Sigmoid colon (tissue), 7 donors: ENCODE results near the gene COL12A1. TPM values are rescaled to one million over a fixed set of nuclear protein-coding genes. Genes with fewer than 3 reads are reported as not detected.

ENCODE experiments used
- DNase-seq: peaks from one replicate; pipeline ENCODE4 v3.0.0-alpha.2; 2019
- H3K27ac ChIP-seq, 4 donors: fragments of 200-600 bp; sonication (generic); one replicate each; pipeline ENCODE4 v1.5.1; 2016 to 2019; ENCODE audit warnings: mild to moderate bottlenecking in 1 of 4
- H3K27me3 ChIP-seq, 3 donors: fragments of 200-600 bp; sonication (generic); one replicate each; pipeline ENCODE4 v1.5.1; 2019; ENCODE audit warnings: mild to moderate bottlenecking in 1 of 3
- H3K36me3 ChIP-seq, 4 donors: fragments of 200-600 bp; sonication (generic); one replicate each; pipeline ENCODE4 v1.5.1; 2016 to 2019
- H3K4me1 ChIP-seq, 4 donors: fragments of 200-600 bp; sonication (generic); one replicate each; pipeline ENCODE4 v1.5.1; 2017 to 2019
- H3K4me3 ChIP-seq, 4 donors: fragments of 200-600 bp; sonication (generic); one replicate each; pipeline ENCODE4 v1.5.1; 2017 to 2019; ENCODE audit warnings: mild to moderate bottlenecking in 2 of 4, moderate library complexity in 1 of 4
- H3K9me3 ChIP-seq, 4 donors: fragments of 200-600 bp in 3 of 4; sonication (generic) in 3 of 4; one replicate each; pipeline versions ENCODE4 v1.5.1 to v1.6.1; 2013 to 2019
- EP300 ChIP-seq, 4 donors: sonication (generic); formaldehyde crosslinking; IDR thresholded peaks; one replicate each; pipeline ENCODE4 v1.6.1; 2017; ENCODE audit warnings: antibody characterized with exemption in 4 of 4
- POLR2A ChIP-seq, 2 donors: fragments of 450-650 bp; IDR thresholded peaks; one replicate each; pipeline ENCODE4 v1.6.1; 2016; ENCODE audit warnings: antibody characterized with exemption in 2 of 2, mild to moderate bottlenecking in 2 of 2, moderate library complexity in 2 of 2
- POLR2AphosphoS5 ChIP-seq, 4 donors: sonication (generic); formaldehyde crosslinking; IDR thresholded peaks; one replicate each; pipeline ENCODE4 v1.6.1; 2017; ENCODE audit warnings: antibody characterized with exemption in 4 of 4
- WGBS, 2 donors: extraction: QIAGEN DNeasy Blood & Tissue Kit; methylation state at CpG; one replicate each; pipeline ENCODE4 v1.1.7; 2013; 5-methylcytosine and 5-hydroxymethylcytosine counted together
- intact Hi-C: fragments of 100-400 bp; cut with DNase I; formaldehyde crosslinking; loops from one replicate; pipeline ENCODE4 v1.15.1; 2023
- polyA plus RNA-seq, 3 donors: library from polyadenylated mRNA; stranded (reverse); fragments of 200-250 nt; gene quantifications; one replicate each; pipeline ENCODE4 v1.2.3, GENCODE V29; 2013
- total RNA-seq, 4 donors: library from RNA; depleted of rRNA; stranded (reverse); fragments of >200 nt; gene quantifications; one replicate each; pipeline ENCODE4 v1.1.0, GENCODE V29; 2016
- TF ChIP-seq, protein P1 (sequence below), 4 experiments: fragments of 450-650 bp in 3 of 4; fragments of 200-600 bp in 1 of 4; IDR thresholded peaks; one replicate each; pipeline ENCODE4 v1.5.1; 2016 to 2019; ENCODE audit warnings: antibody characterized with exemption in 4 of 4, mild to moderate bottlenecking in 3 of 4, moderate library complexity in 2 of 4
- donor health status: healthy with polysubstance abuse.
- donor health status: Bipolar disorder and iron deficiency.
- donor health status: healthy.

Gene COL12A1
- total and polyA plus RNA-seq, 7 donors = 2.1 to 328 (median 129) TPM

DNA sequence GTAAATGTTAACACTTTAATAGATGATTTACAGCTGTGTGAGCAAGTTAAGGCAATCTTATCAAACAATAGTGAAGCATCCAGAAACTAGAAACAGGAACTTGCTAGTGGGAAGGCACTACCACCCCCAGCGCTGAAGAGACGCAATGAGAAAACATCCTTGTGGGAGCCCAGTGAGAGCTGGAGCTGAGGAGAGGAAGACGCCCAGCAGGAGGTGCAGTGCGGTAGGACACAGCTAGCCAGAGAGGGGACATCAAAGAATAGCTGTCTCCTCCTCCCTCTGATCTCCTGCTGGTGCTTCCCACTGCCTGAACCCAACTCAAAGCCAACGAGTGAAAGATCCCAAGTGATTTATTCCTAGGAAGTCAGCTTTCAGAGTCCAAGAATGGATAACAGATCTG, 140.3 kb downstream of the COL12A1 start:
- Histone ChIP-seq H3K27ac (no peak overlapping the region), H3K36me3 (no peaks in the 10 kb centered on the region), H3K27me3 (no peaks in the 10 kb centered on the region), H3K9me3 (no peaks in the 10 kb centered on the region), H3K4me3 (no peak overlapping the region), H3K4me1 (no peaks in the 10 kb centered on the region)
- intact Hi-C loops = no loop called here
- TF ChIP-seq, protein P1, sequence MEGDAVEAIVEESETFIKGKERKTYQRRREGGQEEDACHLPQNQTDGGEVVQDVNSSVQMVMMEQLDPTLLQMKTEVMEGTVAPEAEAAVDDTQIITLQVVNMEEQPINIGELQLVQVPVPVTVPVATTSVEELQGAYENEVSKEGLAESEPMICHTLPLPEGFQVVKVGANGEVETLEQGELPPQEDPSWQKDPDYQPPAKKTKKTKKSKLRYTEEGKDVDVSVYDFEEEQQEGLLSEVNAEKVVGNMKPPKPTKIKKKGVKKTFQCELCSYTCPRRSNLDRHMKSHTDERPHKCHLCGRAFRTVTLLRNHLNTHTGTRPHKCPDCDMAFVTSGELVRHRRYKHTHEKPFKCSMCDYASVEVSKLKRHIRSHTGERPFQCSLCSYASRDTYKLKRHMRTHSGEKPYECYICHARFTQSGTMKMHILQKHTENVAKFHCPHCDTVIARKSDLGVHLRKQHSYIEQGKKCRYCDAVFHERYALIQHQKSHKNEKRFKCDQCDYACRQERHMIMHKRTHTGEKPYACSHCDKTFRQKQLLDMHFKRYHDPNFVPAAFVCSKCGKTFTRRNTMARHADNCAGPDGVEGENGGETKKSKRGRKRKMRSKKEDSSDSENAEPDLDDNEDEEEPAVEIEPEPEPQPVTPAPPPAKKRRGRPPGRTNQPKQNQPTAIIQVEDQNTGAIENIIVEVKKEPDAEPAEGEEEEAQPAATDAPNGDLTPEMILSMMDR (IDR thresholded peaks at IDR 0.05) = no peak
- no peak for TF ChIP-seq EP300 (IDR thresholded peaks at IDR 0.05)
- TF ChIP-seq POLR2AphosphoS5 (IDR thresholded peaks at IDR 0.05) = no peak
- 33 to 35% methylated on average over 5 of the region's 5 CpGs for WGBS, 2 donors
- no peak for DNase-seq

GRCh38 chr6:75052491-75052890, 153.4 kb downstream of the COL12A1 start:
- Histone ChIP-seq H3K9me3 (no peaks in the 10 kb centered on the region), H3K4me3 (no peak overlapping the region), H3K27ac (no peak overlapping the region), H3K4me1 (no peaks in the 10 kb centered on the region), H3K27me3 (no peaks in the 10 kb centered on the region), H3K36me3 (no peaks in the 10 kb centered on the region)
- TF ChIP-seq, protein P1 (IDR thresholded peaks at IDR 0.05) = no peak
- no peak for TF ChIP-seq EP300 (IDR thresholded peaks at IDR 0.05)
- no peak for TF ChIP-seq POLR2AphosphoS5 (IDR thresholded peaks at IDR 0.05)
- intact Hi-C loops = no loop called here
- DNase-seq = no peak
- WGBS, 2 donors = 74 to 87% methylated on average over 3 of the region's 3 CpGs

DNA sequence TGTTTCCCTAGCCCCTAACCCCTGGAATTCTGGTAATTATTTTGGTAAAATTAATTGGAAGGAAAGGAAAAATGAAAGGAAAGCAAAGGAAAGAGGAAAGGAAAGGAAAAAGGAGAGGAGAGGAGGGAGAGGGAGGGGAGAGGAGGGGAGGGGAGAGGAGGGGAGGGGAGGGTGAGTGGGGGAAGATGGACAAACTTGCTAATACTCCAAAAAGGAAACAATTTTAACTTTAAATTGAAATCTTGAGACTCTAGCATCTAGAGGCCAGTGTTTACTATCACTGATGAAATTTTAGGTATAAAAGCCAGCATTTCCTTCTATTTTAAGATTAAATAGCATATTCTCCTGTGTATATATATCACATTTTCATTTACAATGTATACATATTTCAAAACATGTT, 156.5 kb downstream of the COL12A1 start:
- no peak for TF ChIP-seq POLR2A (IDR thresholded peaks at IDR 0.05)
- TF ChIP-seq POLR2AphosphoS5 (IDR thresholded peaks at IDR 0.05) = no peak
- no peak for TF ChIP-seq EP300 (IDR thresholded peaks at IDR 0.05)
- TF ChIP-seq, protein P1 (IDR thresholded peaks at IDR 0.05) = no peak
- Histone ChIP-seq H3K27me3 (no peaks in the 10 kb centered on the region), H3K4me3 (no peak overlapping the region), H3K27ac (no peak overlapping the region), H3K9me3 (no peaks in the 10 kb centered on the region), H3K4me1 (no peaks in the 10 kb centered on the region), H3K36me3 (no peaks in the 10 kb centered on the region)
- intact Hi-C loops = no loop called here
- no peak for DNase-seq

- Histone ChIP-seq H3K36me3 (no peaks in the 10 kb centered on the region), H3K4me3 (no peak overlapping the region), H3K27ac (no peak overlapping the region), H3K4me1 (no peaks in the 10 kb centered on the region), H3K9me3 (peaks cover 0 to 5% (median 2%) of the 10 kb centered on the region in 4 donors), H3K27me3 (no peaks in the 10 kb centered on the region)
- no peak for DNase-seq
- intact Hi-C loops = no loop called here
- TF ChIP-seq POLR2AphosphoS5 (IDR thresholded peaks at IDR 0.05) (no peak), POLR2A (IDR thresholded peaks at IDR 0.05) (no peak), EP300 (IDR thresholded peaks at IDR 0.05) (no peak)
- TF ChIP-seq, protein P1 (IDR thresholded peaks at IDR 0.05) = no peak
Observed at GRCh38 chr6:75044846-75045245, 161.0 kb downstream of the COL12A1 start.

GRCh38 chr6:75041381-75041780, 164.5 kb downstream of the COL12A1 start:
- TF ChIP-seq, protein P1 (IDR thresholded peaks at IDR 0.05) = no peak
- TF ChIP-seq EP300 (IDR thresholded peaks at IDR 0.05) = no peak
- no peak for TF ChIP-seq POLR2A (IDR thresholded peaks at IDR 0.05)
- no peak for TF ChIP-seq POLR2AphosphoS5 (IDR thresholded peaks at IDR 0.05)
- intact Hi-C loops = no loop called here
- H3K27ac ChIP-seq = no peak overlapping the region
- H3K4me1 ChIP-seq = no peaks in the 10 kb centered on the region
- no peaks in the 10 kb centered on the region for H3K36me3 ChIP-seq
- no peaks in the 10 kb centered on the region for H3K27me3 ChIP-seq
- no peak for DNase-seq
- peaks cover 0 to 5% (median 2%) of the 10 kb centered on the region in 4 donors for H3K9me3 ChIP-seq
- H3K4me3 ChIP-seq = no peak overlapping the region
- WGBS, 2 donors = 46 to 67% methylated on average over 2 of the region's 2 CpGs
